K562 (cell line): ENCODE results near the gene CTDSPL. TPM values are rescaled to one million over a fixed set of nuclear protein-coding genes. Genes with fewer than 3 reads are reported as not detected.

Source experiments
- ATAC-seq: fragments of 200-7000 bp; cut with Tn5 transposase; 3 replicates; pipeline ENCODE4 v1.9.1; 2020; ENCODE audit warnings: moderate library complexity
- BruUV-seq: library from RNA; stranded (reverse); fragments of 400-500 nt; replicated peaks from 2 replicates; lab custom pipeline; 2021; lab: Mats Ljungman, UMichigan
- CTCF ChIA-PET: fragments of 300-600 bp; formaldehyde crosslinking; extraction: SDS; loops from one replicate; lab custom pipeline; 2021; ENCODE audit warnings: low intra/inter-chr PET ratio; lab: Yijun Ruan, JAX
- POLR2A ChIA-PET: fragments of 300-600, 350-650 bp; sonication (Branson Sonifier 250); formaldehyde crosslinking; extraction: SDS; loops from one replicate; lab custom pipeline; 2021; ENCODE audit warnings: antibody characterized with exemption, inconsistent platforms; lab: Yijun Ruan, JAX
- DNase-seq, 4 experiments: peaks; one replicate each; pipeline versions ENCODE4 v3.0.0 to v3.0.0-alpha.2; 2011 to 2018; ENCODE audit warnings: low spot score in 3 of 4, mixed read lengths in 3 of 4; ENCODE audit errors: extremely low read depth in 1 of 4
- FAIRE-seq: peaks from 2 replicates; lab custom pipeline; 2011; peaks lifted over from hg19 to GRCh38; lab: Jason Lieb, UNC
- H2AFZ ChIP-seq: 2 replicates; pipeline ENCODE4 v1.6.0; 2011; ENCODE audit warnings: low read depth, low read length, control low read depth, inconsistent platforms
- H3K27ac ChIP-seq: fragments of 200-600 bp; 3 replicates; pipeline ENCODE4 v1.8.0; 2011; ENCODE audit warnings: low read depth, mild to moderate bottlenecking, control low read depth, inconsistent platforms, low read length, moderate library complexity, mixed read lengths; ENCODE audit errors: extremely low read depth
- H3K27me3 ChIP-seq, 2 experiments: fragments of 300-600 bp in 1 of 2; 2 replicates in 1 of 2; 3 replicates in 1 of 2; pipeline versions ENCODE4 v1.6.0 to v1.8.0; 2011; ENCODE audit warnings: inconsistent platforms in 2 of 2, low read length in 2 of 2, mild to moderate bottlenecking in 1 of 2, mixed read lengths in 1 of 2, moderate library complexity in 1 of 2; ENCODE audit not compliant: control insufficient read depth in 2 of 2, insufficient read depth in 2 of 2
- H3K36me3 ChIP-seq: fragments of 300-600 bp; 3 replicates; pipeline ENCODE4 v1.8.0; 2011; ENCODE audit warnings: mild to moderate bottlenecking, low read length, inconsistent platforms; ENCODE audit not compliant: control insufficient read depth, insufficient read depth
- H3K4me1 ChIP-seq, 2 experiments: fragments of 200-600 bp in 1 of 2; replicated peaks in 1 of 2; 2 replicates in 1 of 2; 3 replicates in 1 of 2; pipeline versions ENCODE4 v1.5.1 to v1.8.0; 2011; ENCODE audit warnings: inconsistent platforms in 2 of 2, low read length in 2 of 2, mild to moderate bottlenecking in 1 of 2, mixed read lengths in 1 of 2, moderate library complexity in 1 of 2; ENCODE audit not compliant: control insufficient read depth in 2 of 2, insufficient read depth in 2 of 2
- H3K4me2 ChIP-seq: 2 replicates; pipeline ENCODE4 v1.6.1; 2011; ENCODE audit warnings: low read length, control low read depth, inconsistent platforms, mixed read lengths; ENCODE audit not compliant: insufficient read depth
- H3K4me3 ChIP-seq: fragments of 200-600 bp; sonication (generic), shearing (Covaris generic); 2 replicates; pipeline ENCODE4 v1.5.1; 2016; ENCODE audit warnings: control low read depth, inconsistent platforms
- H3K79me2 ChIP-seq: fragments of 200-600 bp; 3 replicates; pipeline ENCODE4 v1.8.0; 2011; ENCODE audit warnings: low read length, inconsistent platforms; ENCODE audit not compliant: control insufficient read depth, insufficient read depth
- H3K9ac ChIP-seq, 2 experiments: 2 replicates each; pipeline versions ENCODE4 v1.6.0 to v1.6.1; 2011; ENCODE audit warnings: low read depth in 2 of 2, low read length in 2 of 2, control low read depth in 1 of 2, inconsistent platforms in 1 of 2, mild to moderate bottlenecking in 1 of 2, mixed read lengths in 1 of 2; ENCODE audit not compliant: insufficient read depth in 1 of 2
- H3K9me1 ChIP-seq: one replicate; pipeline ENCODE4 v1.6.0; 2011; ENCODE audit warnings: inconsistent platforms, mild to moderate bottlenecking, low read length, moderate library complexity; ENCODE audit not compliant: control insufficient read depth, insufficient read depth
- H3K9me3 ChIP-seq: replicated peaks from 2 replicates; pipeline ENCODE4 v1.5.1; 2011; ENCODE audit warnings: low read depth, low read length, inconsistent platforms; ENCODE audit not compliant: control insufficient read depth, insufficient read depth
- H4K20me1 ChIP-seq: replicated peaks from 2 replicates; pipeline ENCODE4 v1.6.1; 2011; ENCODE audit warnings: low read length, inconsistent platforms, mixed read lengths; ENCODE audit not compliant: control insufficient read depth, insufficient read depth
- CAMTA2 ChIP-seq: fragments of 250-450 bp; sonication (Bioruptor Pico); conservative IDR thresholded peaks from 2 replicates; pipeline ENCODE4 v1.5.1; 2022
- CEBPG ChIP-seq, 3 experiments: fragments of 200-800 bp in 1 of 3; sonication (Bioruptor generic) in 1 of 3; sonication (generic) in 1 of 3; formaldehyde crosslinking in 1 of 3; IDR thresholded peaks in 2 of 3; conservative IDR thresholded peaks in 1 of 3; 2 replicates each; pipeline versions ENCODE4 v1.6.1 to v1.8.0; 2016 to 2022; ENCODE audit warnings: missing compliant biosample characterization in 2 of 3, missing genetic modification characterization in 2 of 3, mild to moderate bottlenecking in 1 of 3, missing genetic modification reagents in 1 of 3
- DDX20 ChIP-seq: fragments of 450-650 bp; IDR thresholded peaks from 2 replicates; pipeline ENCODE4 v1.6.1; 2016; ENCODE audit warnings: missing genetic modification characterization, low read depth, mild to moderate bottlenecking, missing compliant biosample characterization, moderate library complexity
- ESRRA ChIP-seq: fragments of 450-650 bp; IDR thresholded peaks from 2 replicates; pipeline ENCODE4 v1.6.1; 2014; ENCODE audit warnings: low read depth, mild to moderate bottlenecking, moderate library complexity, borderline replicate concordance
- ETS1 ChIP-seq: conservative IDR thresholded peaks from 2 replicates; pipeline ENCODE4 v1.6.1; 2011; ENCODE audit warnings: low read depth, mild to moderate bottlenecking, low read length; ENCODE audit not compliant: control insufficient read depth
- FOXA1 ChIP-seq: fragments of 450-650 bp; IDR thresholded peaks from 2 replicates; pipeline ENCODE4 v1.6.1; 2016; ENCODE audit warnings: mild to moderate bottlenecking, borderline replicate concordance
- KAT7 ChIP-seq: sonication (generic); formaldehyde crosslinking; IDR thresholded peaks from 2 replicates; pipeline ENCODE4 v1.8.0; 2022; ENCODE audit warnings: missing genetic modification reagents, mild to moderate bottlenecking, borderline replicate concordance
- NCOA4 ChIP-seq: fragments of 450-650 bp; IDR thresholded peaks from 2 replicates; pipeline ENCODE4 v1.6.1; 2018; ENCODE audit warnings: mild to moderate bottlenecking; ENCODE audit not compliant: partially characterized antibody
- NKRF ChIP-seq: fragments of 450-650 bp; IDR thresholded peaks from 2 replicates; pipeline ENCODE4 v1.6.1; 2016; ENCODE audit warnings: borderline replicate concordance
- POLR3A ChIP-seq: IDR thresholded peaks from 2 replicates; pipeline ENCODE4 v1.6.1; 2011; ENCODE audit warnings: borderline replicate concordance, mild to moderate bottlenecking, moderate library complexity; ENCODE audit not compliant: insufficient read length, insufficient read depth; ENCODE audit errors: extremely low read depth
- PRPF4 ChIP-seq: fragments of 200-400 bp; formaldehyde crosslinking; IDR thresholded peaks from one replicate; pipeline ENCODE4 v1.6.1; 2017; ENCODE audit warnings: low read length, low read depth, mild to moderate bottlenecking; ENCODE audit not compliant: insufficient read depth, poor library complexity, severe bottlenecking
- STAT5B ChIP-seq: fragments of 250-450 bp; sonication (Bioruptor Pico); IDR thresholded peaks from 2 replicates; pipeline ENCODE4 v1.8.0; 2021; ENCODE audit warnings: mild to moderate bottlenecking, inconsistent platforms
- TGIF2 ChIP-seq: sonication (generic); formaldehyde crosslinking; IDR thresholded peaks from 2 replicates; pipeline ENCODE4 v1.8.1; 2022; ENCODE audit warnings: mild to moderate bottlenecking, missing genetic modification reagents, moderate library complexity
- ZNF589 ChIP-seq: fragments of 200-800 bp; sonication (Bioruptor generic); IDR thresholded peaks from 2 replicates; pipeline ENCODE4 v1.6.1; 2016; ENCODE audit warnings: low read depth, missing genetic modification characterization, missing compliant biosample characterization
- ZNF644 ChIP-seq: fragments of 200-800 bp; sonication (Bioruptor generic); IDR thresholded peaks from 2 replicates; pipeline ENCODE4 v1.6.1; 2016; ENCODE audit warnings: low read depth, missing genetic modification characterization, missing compliant biosample characterization
- WGBS: fragments of 100-300 bp; shearing (Covaris generic); methylation state at CpG from one replicate; pipeline ENCODE4 v1.1.6; 2016; ENCODE audit warnings: low coverage, mixed read lengths; ENCODE audit not compliant: insufficient coverage; ENCODE audit errors: missing lambda C conversion rate; 5-methylcytosine and 5-hydroxymethylcytosine counted together
- in situ Hi-C: fragments of 300-500 bp; cut with MboI; formaldehyde crosslinking; loops from 4 replicates; pipeline ENCODE4 v1.15.0; 2018; ENCODE audit warnings: inconsistent platforms, mixed read lengths
- intact Hi-C: fragments of 100-400 bp; cut with micrococcal nuclease; formaldehyde crosslinking; loops from 2 replicates; pipeline ENCODE4 v1.14.2; 2022
- polyA plus RNA-seq, 8 experiments: library from polyadenylated mRNA; depleted of rRNA in 4 of 8; stranded (reverse) in 5 of 8; unstranded in 3 of 8; fragments of >200 nt; fragmentation: Nextera tagmentation in 2 of 8; fragmentation: Illumina TruSeq in 1 of 8; extraction: Ambion mirVana in 2 of 8; extraction: Trizol in 1 of 8; gene quantifications; 2 replicates each; pipeline versions ENCODE4 v1.2.1 to v1.2.3, GENCODE V29; 2011 to 2014; ENCODE audit warnings: inconsistent platforms in 1 of 8, missing spikeins in 1 of 8
- total RNA-seq, 7 experiments: library from RNA; depleted of rRNA in 6 of 7; stranded (reverse); fragments of >200 nt in 6 of 7; fragmentation: Illumina TruSeq in 2 of 7; extraction: Trizol in 2 of 7; gene quantifications; 2 replicates each; pipeline versions ENCODE4 v1.2.1 to v1.2.3, GENCODE V29; 2011 to 2021; ENCODE audit warnings: low replicate concordance in 1 of 7
- TF ChIP-seq, protein P1 (sequence below): fragments of 250-450 bp; sonication (Bioruptor Pico); IDR thresholded peaks from 2 replicates; pipeline ENCODE4 v1.8.0; 2022; ENCODE audit warnings: inconsistent platforms, mild to moderate bottlenecking, moderate library complexity, borderline replicate concordance

The CTDSPL gene
- total and polyA plus RNA-seq, 9 of the 15 experiments (the other 6 are each of a cell fraction or from before 2014, with no cell fraction given) = 5.1 to 19.3 (median 11.3) TPM

GRCh38 chr3:37901721-37902120 is 40.0 kb downstream of the CTDSPL start:
- Histone ChIP-seq H4K20me1 (no peaks in the 10 kb centered on the region), H2AFZ (no peak overlapping the region), H3K9me1 (no peaks in the 10 kb centered on the region), H3K27ac (no peak overlapping the region), H3K79me2 (no peaks in the 10 kb centered on the region), H3K4me2 (no peak overlapping the region), H3K27me3 (peaks cover 0 to 9% of the 10 kb centered on the region in 2 experiments; a peak in 3 of 5 replicates), H3K4me1 (peaks cover 0 to 44% of the 10 kb centered on the region in 2 experiments; a peak in 3 of 5 replicates), H3K9me3 (no peaks in the 10 kb centered on the region), H3K4me3 (no peak overlapping the region), H3K9ac (no peak overlapping the region), H3K36me3 (no peaks in the 10 kb centered on the region)
- FAIRE-seq = no peak
- WGBS = 5% methylated on average over 2 of the region's 2 CpGs
- in situ Hi-C loops = no loop called here
- TF ChIP-seq ZNF589 (CRISPR knock-in tag) = no peak
- no peak for TF ChIP-seq ESRRA
- TF ChIP-seq KAT7 = no peak
- TF ChIP-seq NKRF = no peak
- no peak for TF ChIP-seq CAMTA2
- TF ChIP-seq ETS1 = no peak
- no peak for TF ChIP-seq STAT5B (CRISPR knock-in tag)
- no peak for TF ChIP-seq POLR3A
- no peak for TF ChIP-seq NCOA4
- TF ChIP-seq, protein P1, sequence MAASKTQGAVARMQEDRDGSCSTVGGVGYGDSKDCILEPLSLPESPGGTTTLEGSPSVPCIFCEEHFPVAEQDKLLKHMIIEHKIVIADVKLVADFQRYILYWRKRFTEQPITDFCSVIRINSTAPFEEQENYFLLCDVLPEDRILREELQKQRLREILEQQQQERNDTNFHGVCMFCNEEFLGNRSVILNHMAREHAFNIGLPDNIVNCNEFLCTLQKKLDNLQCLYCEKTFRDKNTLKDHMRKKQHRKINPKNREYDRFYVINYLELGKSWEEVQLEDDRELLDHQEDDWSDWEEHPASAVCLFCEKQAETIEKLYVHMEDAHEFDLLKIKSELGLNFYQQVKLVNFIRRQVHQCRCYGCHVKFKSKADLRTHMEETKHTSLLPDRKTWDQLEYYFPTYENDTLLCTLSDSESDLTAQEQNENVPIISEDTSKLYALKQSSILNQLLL (CRISPR knock-in tag) = no peak
- no peak for TF ChIP-seq DDX20 (tag)
- TF ChIP-seq CEBPG (CRISPR knock-in tag; IDR thresholded peaks at IDR 0.05) = no peak
- no peak for TF ChIP-seq CEBPG (tag; conservative IDR thresholded peaks at IDR 0.05 in 1 of 2, IDR thresholded peaks at IDR 0.05 in 1 of 2)
- TF ChIP-seq ZNF644 (tag) = no peak
- no peak for TF ChIP-seq FOXA1
- TF ChIP-seq TGIF2 (CRISPR knock-in tag) = no peak
- no peak for TF ChIP-seq PRPF4
- ATAC-seq = no peak
- BruUV-seq = no TSS peak
- POLR2A ChIA-PET = interaction anchor here (0.6 to 1.2 kb wide), 6 partner anchors 9 to 308 kb away, joined by 3 to 6 read pairs (median 3); no protein-coding TSS in a partner anchor
- DNase-seq = no peak
- CTCF ChIA-PET = no interaction called here
- intact Hi-C loops = no loop called here
